WI38 (cell line): ENCODE results near the gene TARBP2.
"Not testable (repeated sequence)": the region's sequence is repeated elsewhere in the genome, so short reads cannot be mapped to it uniquely, and the experiment has no call there.

Source experiments
- H3K4me3 ChIP-seq: 2 replicates; pipeline ENCODE4 v1.5.1; 2011; ENCODE audit warnings: low read depth, mild to moderate bottlenecking, control low read depth, low read length
- CTCF ChIP-seq: IDR thresholded peaks from 2 replicates; pipeline ENCODE4 v1.5.1; 2012; ENCODE audit warnings: low read depth, mild to moderate bottlenecking, control low read depth, low read length

Gene TARBP2

GRCh38 chr12:53476769-53477209 lies 24.3 kb upstream of the TARBP2 start:
- H3K4me3 ChIP-seq: no peak overlapping the region
- no peak for TF ChIP-seq CTCF

- no peak for TF ChIP-seq CTCF
- no peak overlapping the region for H3K4me3 ChIP-seq
Measured at GRCh38 chr12:53478865-53479264, 22.2 kb upstream of the TARBP2 start.

GRCh38 chr12:53479331-53479730 lies 21.8 kb upstream of the TARBP2 start:
- no peak overlapping the region for H3K4me3 ChIP-seq
- no peak for TF ChIP-seq CTCF

GRCh38 chr12:53480491-53481442 lies 20.3 kb upstream of the TARBP2 start:
- H3K4me3 ChIP-seq: no peak overlapping the region
- no peak for TF ChIP-seq CTCF

GRCh38 chr12:53481458-53481857 lies 19.6 kb upstream of the TARBP2 start:
- not testable (repeated sequence) for H3K4me3 ChIP-seq

- TF ChIP-seq CTCF: no peak
- no peak overlapping the region for H3K4me3 ChIP-seq
Measured at GRCh38 chr12:53481939-53482586, 19.0 kb upstream of the TARBP2 start.

GRCh38 chr12:53482626-53483168 lies 18.4 kb upstream of the TARBP2 start:
- H3K4me3 ChIP-seq: no peak overlapping the region
- TF ChIP-seq CTCF: no peak
